ENCODE results near the gene CD40. TPM values are rescaled to one million over a fixed set of nuclear protein-coding genes. Genes with fewer than 3 reads are reported as not detected.

The CD40 gene
- total RNA-seq, 4 donors from 2014 or later = 15.0 to 33.4 (median 23.2) TPM

GRCh38 chr20:46161921-46162320, 43.8 kb downstream of the CD40 start:
- no peak for TF ChIP-seq CTCF (IDR thresholded peaks at IDR 0.05)
- no peak for DNase-seq (ENCODE audit: low spot score)
- no peak for ATAC-seq (ENCODE audit: low FRiP score)

- DNase-seq (ENCODE audit: low spot score) = no peak
- TF ChIP-seq CTCF (IDR thresholded peaks at IDR 0.05) = no peak
- no peak for ATAC-seq (ENCODE audit: low FRiP score)
Observed at GRCh38 chr20:46164254-46164653, 46.1 kb downstream of the CD40 start.

GRCh38 chr20:46167080-46167479, 49.0 kb downstream of the CD40 start:
- DNase-seq (ENCODE audit: low spot score) (no peak), ATAC-seq (ENCODE audit: low FRiP score) (no peak)
- TF ChIP-seq CTCF (IDR thresholded peaks at IDR 0.05) = no peak

- no peak for TF ChIP-seq CTCF (IDR thresholded peaks at IDR 0.05)
- no peak for DNase-seq (ENCODE audit: low spot score)
- no peak for ATAC-seq (ENCODE audit: low FRiP score)
Observed at GRCh38 chr20:46168438-46168837, 50.3 kb downstream of the CD40 start.

- DNase-seq (ENCODE audit: low spot score) = no peak
- no peak for ATAC-seq (ENCODE audit: low FRiP score)
- TF ChIP-seq CTCF (IDR thresholded peaks at IDR 0.05) = no peak
Observed at GRCh38 chr20:46169245-46170171, 51.4 kb downstream of the CD40 start.

- ATAC-seq (ENCODE audit: low FRiP score) = no peak
- DNase-seq (ENCODE audit: low spot score) = no peak
- no peak for TF ChIP-seq CTCF (IDR thresholded peaks at IDR 0.05)
Observed at GRCh38 chr20:46171476-46171875, 53.4 kb downstream of the CD40 start.

GRCh38 chr20:46171909-46172308, 53.8 kb downstream of the CD40 start:
- ATAC-seq (ENCODE audit: low FRiP score) = no peak
- no peak for TF ChIP-seq CTCF (IDR thresholded peaks at IDR 0.05)
- no peak for DNase-seq (ENCODE audit: low spot score)

Measured in omental fat pad (tissue), 4 donors.